ENCODE data around the gene SLC6A1.
A peak's percentile ranks its signal among the peaks of the same experiment; 100 is the strongest.

- TF ChIP-seq EZH2phosphoT487 (IDR thresholded peaks at IDR 0.05; ENCODE audit: low read depth) (no peak), CTCF (IDR thresholded peaks at IDR 0.05; ENCODE audit: low read depth, low read length) (peak; percentile 60)
Observed at GRCh38 chr3:11059090-11059798, 66.7 kb downstream of the SLC6A1 start.

All from OCI-LY3 (cell line).